HL-60/S4 treated with retinoic acid at 250 ng/mL for 4 days and 3 days (cell line): ENCODE measurements around the gene KRT71.

Experiments
- in situ Hi-C: fragments of 300-500 bp; cut with MboI; formaldehyde crosslinking; loops from 2 replicates; pipeline ENCODE4 v1.7.0; 2022; ENCODE audit warnings: low sequenced_read_pairs

Gene KRT71

DNA sequence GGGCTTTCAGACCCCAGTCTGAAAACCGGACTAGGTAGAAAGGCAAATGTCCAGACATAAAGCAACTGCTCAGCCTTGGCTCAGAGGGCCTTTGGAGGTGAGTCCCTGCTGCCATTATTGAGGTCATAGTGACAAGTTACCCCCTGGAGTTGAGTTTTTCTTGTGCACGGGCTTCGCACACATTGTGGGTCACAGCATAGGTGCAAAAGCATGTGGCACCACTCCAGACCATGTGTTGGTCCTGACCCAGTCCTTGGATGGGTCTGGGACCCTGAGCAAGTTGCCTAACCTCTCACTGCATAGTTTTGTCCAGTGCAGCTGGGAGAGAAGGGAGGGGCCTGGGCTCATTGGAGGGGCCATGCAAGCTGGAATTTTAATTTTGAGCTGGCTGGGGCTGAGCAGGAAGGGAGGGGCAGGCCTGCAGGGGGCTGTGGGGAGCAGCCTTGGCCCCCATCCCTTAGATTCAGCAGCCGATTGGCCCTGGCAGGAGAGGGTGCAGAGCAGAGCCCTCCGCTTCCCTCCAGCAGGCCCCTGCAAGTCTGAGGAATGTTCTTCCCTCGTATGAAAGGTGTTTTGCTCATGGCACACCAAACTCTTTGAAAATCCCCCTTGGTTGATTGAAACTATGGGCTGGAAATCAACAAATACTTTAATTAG is 28.6 kb downstream of the KRT71 start:
- in situ Hi-C loops, result no loop called here

DNA sequence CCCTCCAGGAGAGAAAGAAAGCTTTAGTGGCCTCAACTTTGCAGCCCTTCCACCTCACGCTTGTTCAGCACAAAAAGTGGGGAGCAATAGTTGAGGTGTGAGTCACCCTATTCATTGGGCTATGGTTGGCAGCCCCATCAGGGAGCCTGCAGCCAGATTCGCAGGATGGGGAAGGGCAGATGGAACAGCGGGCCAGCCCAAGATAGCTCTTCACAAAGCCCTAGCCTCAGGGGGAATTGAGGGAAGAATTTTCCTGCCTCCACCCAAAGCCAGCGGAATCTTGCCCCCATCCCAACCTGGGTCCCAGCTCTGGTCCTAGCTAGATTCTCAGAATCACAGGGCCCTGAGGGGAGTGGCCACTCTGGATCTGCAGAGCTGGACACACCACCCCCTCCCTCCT is 29.1 kb downstream of the KRT71 start:
- in situ Hi-C loops, result no loop called here

DNA sequence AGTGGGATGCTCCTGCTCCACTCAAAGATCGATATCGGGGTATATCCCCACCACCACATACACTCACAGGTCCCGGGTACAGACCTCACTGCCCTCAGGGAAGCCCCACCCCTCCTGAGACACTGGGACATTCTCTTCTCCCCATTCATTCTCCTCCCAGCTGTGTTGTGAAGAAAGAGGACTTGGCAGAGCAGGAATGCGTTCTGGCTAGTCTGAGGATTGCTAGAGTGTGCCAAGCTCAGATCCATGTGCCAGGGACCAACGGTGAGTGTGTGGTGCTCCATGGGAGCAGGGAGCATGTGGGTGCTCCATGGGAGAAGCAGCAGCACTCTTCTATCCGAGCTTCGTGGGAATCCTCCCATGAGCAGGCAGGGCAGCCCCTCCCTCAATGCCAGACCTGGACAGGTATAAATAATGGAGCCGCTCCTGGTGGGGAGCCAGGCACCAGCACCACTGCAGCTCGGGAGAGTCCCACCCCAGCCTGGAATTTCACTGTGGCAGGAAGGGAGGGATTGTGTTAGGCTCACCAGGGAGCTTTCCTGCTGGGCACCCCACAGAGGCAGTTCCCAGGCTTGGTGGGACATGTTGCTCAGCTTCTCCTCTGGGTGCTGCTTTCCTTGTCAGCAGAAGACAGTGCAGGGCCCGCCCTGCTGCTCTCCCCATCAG is 30.5 kb downstream of the KRT71 start:
- in situ Hi-C loops, result no loop called here

DNA sequence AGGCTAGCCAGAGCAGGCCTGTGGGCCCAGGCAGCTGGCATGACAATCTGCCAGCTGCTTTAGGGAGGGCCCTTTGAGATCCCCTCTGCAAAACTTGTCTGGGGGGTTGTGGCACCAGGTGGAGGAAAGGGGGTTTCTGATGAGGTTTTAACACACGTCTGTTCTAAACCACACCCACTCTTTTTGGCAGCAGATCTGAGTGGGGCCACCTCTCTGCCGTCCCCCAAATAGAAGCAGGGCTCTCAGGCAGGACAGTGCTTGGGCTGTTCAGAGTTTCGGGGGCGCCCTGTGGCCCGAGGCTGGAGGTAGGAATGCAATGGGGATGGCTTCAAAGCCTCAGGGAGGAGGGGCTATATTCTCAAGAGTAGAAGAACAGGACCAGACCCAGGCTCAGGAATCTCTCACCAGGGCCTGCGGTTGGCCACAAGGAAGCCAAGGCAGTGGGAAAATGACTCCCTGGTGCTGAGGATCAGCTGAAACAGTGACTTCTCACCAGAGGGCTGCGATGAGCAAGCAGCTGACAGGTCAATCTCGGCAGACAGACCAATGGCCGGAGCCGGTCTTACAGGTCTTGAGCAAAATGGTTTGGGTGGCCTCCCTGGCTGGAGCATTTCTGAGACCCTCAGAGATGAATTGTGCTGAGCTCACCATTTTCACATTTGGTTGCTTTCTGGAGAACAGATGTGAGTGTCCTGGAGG is 31.2 kb downstream of the KRT71 start:
- in situ Hi-C loops, result no loop called here

DNA sequence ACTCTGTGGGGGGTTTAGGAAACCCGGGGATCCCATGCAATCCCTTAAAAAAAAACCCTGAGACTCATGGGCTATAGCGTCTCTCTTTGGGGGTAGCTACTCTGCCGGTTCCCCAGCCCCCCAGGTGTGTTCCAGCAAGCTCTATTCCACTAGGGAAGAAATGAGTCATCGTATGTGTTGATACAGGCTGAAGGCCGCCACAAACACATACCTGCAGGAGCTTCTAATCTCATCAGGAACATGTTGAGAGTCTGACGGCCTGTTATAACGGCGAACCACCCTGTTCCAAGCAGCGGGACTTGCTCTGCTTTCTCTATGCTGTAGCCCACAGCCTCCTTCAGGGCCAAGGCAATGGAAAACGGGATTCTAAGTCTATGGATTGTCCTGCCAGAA is 31.8 kb downstream of the KRT71 start:
- in situ Hi-C loops, result no loop called here

DNA sequence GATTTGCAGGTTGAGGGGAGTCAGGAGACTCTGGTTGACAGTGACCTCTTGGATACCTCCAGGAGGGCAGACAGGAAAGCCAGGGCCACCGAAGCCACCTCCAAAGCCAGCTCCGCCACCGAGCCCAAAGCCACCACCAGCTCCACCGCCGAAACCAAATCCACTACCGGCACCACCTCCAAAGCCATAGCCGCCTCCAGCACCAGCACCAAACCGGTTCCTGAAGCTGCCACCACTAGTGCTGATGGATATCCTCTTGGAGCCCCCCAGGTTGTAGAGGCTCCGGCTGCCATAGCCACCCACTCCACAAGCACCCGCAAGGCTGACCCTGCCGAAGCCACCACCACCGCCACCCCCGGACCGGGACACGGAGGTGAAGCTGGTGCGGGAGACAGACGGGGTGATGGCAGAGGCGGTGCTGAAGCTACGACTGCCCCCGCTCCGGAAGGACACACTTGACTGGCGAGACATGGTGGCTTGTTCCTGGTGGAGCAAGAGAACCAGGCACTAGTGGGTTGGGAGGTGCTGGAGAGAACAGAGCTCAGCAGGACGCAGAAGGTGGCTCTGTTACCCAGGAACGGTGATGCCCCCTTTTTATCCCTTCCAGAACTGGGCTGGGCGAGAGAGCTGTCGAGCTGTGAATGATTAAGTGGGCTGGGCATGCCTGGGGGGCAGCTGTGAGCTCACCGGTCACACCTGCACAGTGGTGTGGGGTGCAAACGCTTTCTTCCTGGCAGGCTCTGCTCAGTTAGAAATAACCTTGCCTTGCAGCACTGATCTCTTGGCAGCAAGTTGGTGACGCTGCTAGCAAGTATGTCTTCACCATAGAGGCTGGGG is 32.9 kb downstream of the KRT71 start, which contains the start of gene KRT5:
TSS of gene KRT5 (minus strand) at position 569 of the 837 bp plus-strand sequence. CDS start at position 471, 98 bp downstream.
- in situ Hi-C loops, result no loop called here

DNA sequence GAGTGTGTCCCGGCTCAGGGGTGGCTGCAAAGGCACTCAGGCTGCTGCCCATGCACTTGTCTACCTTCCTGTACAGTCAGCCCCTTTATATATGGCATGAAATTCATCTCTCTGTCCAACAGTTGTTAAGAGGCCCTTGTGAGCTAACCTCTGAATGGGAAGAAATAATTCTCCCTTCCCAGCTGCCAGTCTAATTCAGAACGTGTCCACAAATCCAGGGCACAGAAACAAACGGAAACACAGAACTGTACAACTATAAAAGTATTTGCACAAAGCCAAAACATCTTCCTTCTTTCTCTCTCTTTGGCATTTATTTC is 33.6 kb downstream of the KRT71 start:
- in situ Hi-C loops, result no loop called here

DNA sequence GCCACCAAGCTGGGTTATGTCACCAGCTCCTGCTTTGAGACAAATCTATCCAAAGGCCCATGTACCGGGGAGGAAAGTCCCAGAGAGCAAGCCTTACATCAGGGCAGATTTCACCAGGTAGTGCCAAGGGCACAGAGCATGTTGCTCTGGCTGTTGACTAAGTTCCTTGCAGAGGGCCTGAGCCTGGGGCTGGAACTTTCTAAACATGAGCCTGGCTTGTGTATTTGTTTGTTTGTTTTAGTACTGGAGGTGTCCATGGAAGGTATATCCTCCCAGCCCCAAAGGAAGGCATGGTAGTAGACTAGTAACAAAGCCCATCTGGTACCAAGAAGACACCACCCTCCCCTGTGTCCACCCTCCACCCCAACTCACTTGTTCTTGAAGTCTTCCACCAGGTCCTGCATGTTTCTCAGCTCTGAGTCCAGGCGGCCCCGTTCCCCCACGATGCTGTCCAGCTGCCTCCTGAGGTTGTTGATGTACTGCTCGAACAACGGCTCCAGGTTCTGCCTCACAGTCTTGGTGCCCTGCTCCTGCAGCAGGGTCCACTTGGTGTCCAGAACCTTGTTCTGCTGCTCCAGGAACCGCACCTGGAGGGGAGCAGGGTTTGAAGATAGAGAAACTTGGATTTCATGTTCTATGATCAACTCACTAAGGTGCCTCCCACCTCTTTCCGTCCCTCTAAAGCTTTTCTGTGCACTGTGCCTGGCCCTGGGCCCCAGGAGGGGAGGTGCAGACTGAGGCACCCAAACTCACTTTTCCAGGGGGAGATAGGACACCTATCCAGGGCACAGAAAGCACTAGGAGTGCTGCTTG is 34.2 kb downstream of the KRT71 start:
- in situ Hi-C loops, result no loop called here

DNA sequence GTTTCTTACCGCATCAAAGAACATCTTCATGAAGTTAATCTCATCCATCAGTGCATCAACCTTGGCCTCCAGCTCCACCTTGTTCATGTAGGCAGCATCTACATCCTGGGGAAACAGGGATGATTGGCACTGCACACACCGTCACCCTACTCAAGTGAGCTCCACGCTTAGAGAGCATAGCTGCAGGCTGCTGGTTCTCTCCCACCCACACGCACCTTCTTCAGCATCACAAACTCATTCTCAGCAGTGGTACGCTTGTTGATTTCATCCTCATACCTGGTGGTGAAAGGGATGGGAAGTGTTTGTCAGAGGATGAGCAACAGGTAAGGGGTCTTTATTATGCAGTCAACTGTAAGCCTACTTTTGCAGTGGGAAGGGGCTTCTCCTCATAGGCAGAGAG is 35.1 kb downstream of the KRT71 start:
- in situ Hi-C loops, result no loop called here

DNA sequence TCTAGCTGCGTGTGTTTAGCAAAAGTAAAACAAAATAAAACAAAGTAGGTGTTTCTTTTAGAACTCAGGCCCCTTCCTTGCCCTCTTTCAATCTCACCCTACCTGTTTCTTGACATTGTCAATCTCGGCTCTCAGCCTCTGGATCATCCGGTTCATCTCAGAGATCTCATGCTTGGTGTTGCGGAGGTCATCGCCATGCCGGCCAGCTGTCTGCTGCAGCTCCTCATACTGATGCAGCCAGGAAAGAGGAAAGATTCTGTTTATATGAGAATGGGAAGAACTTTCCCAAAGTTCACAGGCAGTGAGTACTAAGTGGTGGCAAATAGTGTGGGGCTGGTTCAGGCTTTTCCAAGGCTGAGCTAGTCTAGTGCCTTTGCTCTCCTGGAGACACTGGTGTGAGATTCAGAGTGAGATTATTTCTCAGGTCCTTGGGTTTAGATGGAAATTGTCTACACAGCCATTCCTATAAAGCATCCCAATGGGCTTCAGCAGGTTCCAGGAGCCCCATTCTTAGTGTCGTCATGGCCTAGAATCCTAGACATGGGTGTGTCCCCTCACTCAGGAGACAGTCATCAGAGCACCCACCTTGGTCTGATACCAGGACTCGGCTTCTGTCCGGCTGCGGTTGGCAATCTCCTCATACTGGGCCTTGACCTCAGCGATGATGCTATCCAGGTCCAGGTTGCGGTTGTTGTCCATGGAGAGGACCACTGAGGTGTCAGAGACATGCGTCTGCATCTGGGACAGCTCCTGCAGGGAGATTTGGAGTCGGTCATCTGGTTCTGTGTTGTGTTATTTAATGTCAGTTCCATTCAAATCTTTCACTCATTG is 35.7 kb downstream of the KRT71 start:
- in situ Hi-C loops, result no loop called here

DNA sequence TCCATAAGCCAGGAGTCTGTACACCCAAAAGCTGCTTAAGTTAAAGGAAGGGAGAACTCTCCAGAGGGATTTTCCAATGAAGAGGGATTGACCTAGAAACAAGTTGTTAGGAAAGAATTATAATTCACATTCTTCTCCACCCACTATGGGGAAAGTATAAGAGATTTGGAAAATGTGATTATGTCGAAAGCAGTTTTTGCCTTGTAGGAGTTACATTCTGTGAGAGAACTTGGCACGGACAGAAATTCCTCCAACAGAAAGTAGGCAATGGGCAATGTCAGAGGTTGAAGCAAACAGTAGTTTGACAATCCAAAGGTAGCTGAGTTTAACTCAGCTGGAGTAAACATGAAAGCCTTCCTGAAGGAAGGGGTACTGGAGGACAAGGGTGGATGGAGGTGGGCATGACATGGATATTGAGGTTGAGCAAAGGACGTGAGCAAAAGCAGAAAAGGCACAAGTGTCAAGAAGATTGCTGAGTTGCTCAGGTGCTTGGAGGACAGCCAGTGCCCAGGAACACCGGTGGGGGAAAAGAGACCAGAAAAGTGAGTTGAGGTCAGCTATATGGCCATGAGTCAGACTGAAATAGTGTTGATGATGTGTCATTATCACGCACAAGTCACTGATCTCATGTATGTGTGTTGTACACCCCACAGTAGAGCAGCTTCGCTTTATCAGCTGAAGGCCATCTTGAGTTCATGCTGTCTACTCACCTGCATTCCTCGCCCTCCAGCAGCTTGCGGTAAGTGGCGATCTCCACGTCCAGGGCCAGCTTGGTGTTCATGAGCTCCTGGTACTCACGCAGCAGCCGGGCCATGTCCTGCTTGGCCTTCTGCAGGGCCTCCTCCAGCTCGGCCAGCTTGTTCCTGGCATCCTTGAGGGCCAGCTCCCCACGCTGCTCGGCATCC is 36.8 kb downstream of the KRT71 start:
- in situ Hi-C loops, result no loop called here

DNA sequence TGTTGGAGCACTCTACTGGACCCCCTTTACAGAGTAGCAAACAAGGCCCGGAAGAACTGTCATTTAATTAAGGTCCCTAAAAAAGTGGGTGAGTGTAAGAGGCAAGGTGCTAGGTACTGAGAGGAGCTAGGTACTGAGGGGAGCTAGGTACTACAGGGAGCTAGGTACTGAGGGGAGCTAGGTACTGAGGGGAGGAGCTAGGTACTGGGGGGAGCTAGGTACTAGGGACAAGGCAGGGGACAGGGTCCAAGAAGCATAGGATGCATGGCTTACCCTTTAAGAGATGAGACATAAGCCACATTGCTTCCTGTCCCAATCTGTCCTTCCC is 37.7 kb downstream of the KRT71 start:
- in situ Hi-C loops, result no loop called here

DNA sequence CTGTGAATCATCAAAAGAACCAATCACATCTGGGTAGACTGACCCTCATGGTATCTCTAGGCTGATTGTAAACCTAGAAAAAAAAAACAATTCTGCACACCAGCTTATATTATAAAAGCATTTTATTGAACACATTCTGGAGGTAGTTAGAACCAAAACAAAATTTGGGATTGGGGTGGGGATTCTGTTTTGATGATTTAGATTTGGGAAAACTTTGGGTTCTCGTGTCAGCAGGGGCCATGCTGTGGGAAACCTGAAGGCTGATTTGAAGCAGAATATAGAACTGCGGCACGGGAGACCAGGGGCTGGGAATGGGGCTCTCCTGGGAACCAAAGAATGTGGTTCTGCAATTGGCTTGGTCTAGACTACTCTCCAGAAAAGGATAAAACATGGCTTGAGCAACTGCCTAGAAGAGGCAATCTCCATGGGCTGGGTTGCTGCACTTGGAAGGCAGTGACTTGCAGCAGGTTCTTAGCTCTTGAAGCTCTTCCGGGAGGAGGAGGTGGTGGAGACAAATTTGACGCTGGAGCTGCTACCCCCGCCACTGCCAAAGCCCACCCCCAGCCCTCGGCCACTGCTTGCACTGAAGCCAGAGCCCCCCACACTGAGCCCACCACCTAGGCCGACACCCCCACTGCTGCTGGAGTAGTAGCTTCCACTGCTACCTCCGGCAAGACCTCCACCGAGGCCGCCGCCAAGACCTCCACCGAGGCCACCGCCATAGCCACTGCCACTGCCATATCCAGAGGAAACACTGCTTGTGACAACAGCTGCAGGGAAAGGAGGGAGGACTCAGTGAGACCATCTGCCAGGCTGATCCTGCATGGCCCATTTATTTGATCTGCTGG is 38.2 kb downstream of the KRT71 start:
- in situ Hi-C loops, result no loop called here

DNA sequence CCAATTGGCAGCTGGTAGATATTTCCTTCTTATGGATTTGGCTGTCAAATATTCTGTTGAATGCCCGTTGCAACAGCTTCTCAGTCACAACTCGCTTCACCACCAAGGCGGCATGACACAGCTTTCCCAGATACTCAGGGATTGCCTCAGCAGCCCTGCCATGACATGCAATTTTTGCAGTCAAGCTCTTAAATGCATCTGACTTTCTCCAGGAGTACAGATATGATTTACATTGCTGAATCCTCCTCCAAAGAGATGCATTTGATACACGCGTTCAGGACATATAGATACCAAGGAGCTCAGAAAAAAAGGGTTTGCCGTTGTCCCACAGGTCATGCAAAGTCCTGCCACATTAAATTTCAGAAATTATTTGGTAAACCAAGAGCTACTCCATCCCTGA is 39.2 kb downstream of the KRT71 start:
- in situ Hi-C loops, result no loop called here

DNA sequence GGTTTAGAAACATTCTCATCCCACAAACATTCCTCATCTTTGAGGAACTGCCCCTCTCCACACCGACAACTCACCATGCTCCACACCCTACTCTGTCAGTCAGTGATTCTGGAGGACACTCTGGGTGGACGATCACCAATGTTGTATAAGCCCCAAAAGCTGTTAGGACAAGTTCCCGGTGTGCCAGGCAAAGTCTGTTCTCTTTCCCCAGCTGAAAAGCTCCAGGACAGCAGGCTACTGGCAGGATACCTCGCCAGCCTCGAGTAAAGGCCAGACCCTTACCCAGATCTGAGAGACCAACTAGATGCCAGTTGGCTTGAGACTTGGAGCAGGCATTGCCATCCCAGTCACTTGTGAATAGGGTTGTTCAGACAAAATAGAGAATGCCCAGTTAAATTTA is 44.7 kb downstream of the KRT71 start:
- in situ Hi-C loops, result no loop called here

DNA sequence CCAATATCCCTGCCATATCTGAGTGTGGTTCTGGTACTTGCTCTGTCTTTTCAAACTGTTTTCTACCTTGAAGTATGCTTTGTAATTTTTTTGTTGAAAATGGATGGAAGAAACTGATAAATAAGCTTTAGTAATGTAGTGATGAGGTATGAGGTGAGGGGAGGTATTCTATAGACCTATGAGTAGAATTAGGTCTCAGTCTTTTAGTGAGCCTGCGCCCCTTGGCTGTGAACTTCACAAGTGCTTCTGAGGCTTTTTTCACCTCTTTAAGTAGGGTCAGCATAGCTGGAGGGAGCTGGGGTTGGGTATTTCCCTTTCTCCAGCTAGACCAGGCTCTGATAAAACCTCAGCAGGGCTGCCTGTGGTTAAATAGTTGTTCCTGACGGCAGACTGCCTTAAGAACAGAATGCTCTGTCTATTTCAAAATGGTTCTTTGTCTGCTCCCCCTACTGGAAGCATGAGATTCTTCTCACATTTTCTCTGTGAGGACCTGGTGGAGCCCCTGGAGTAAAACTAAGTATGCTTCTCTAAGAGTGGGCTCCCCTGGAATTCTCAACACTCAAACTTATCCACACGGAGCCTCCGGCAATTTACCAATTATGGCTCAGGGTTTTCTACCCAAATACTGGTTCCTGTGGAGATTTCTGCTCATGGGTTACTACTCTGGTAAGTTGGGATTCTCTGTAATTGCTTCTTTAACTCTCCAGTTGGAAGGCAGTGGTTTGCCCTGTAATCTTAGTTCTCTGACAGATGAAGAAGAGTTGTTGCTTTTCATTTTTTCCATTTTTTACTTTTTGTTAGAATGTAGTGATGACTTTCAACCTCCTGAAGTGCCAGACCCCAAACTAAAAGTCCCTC is 45.9 kb downstream of the KRT71 start:
- in situ Hi-C loops, result no loop called here

DNA sequence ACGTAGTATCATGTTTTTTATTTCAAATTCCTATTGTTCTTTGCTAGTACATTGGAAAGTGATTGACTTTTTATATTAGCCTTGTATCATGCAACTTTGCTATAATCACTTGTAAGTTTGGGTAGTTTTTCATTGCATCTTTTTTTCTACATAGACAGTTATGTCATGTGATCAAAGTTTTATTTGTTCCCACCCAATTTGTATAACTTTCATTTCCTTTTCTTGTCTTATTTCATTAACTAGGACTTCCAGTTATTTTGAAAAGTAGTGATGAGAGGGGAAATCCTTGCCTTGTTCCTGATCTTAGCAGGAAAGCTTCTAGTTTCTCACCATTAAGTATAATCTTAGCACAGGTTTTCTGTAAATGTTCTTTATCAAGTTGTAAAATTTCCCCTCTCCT is 50.1 kb downstream of the KRT71 start:
- in situ Hi-C loops, result no loop called here
